Thoracic aorta (tissue), 2 donors: ENCODE results near the gene SLC6A1. TPM values are rescaled to one million over a fixed set of nuclear protein-coding genes. Genes with fewer than 3 reads are reported as not detected.

Source experiments
- ATAC-seq: fragments of 150-250 bp; one replicate; pipeline ENCODE4 v1.8.0; 2017; ENCODE audit warnings: low read depth; ENCODE audit not compliant: insufficient number of reproducible peaks, low FRiP score
- DNase-seq: peaks from one replicate; pipeline ENCODE4 v3.0.0-alpha.2; 2020; ENCODE audit warnings: low spot score
- H3K27ac ChIP-seq, 2 donors: fragments of 200-600 bp; sonication (generic); 1 replicate in 1 of 2; 2 replicates in 1 of 2; pipeline ENCODE4 v1.5.1; 2016; ENCODE audit warnings: mild to moderate bottlenecking in 2 of 2, moderate library complexity in 2 of 2
- H3K27me3 ChIP-seq: fragments of 200-600 bp; sonication (generic); replicated peaks from 2 replicates; pipeline ENCODE4 v1.6.0; 2016; ENCODE audit warnings: mild to moderate bottlenecking; ENCODE audit not compliant: insufficient read depth
- H3K36me3 ChIP-seq: fragments of 200-600 bp; sonication (generic); one replicate; pipeline ENCODE4 v1.5.1; 2016
- H3K4me1 ChIP-seq, 2 donors: fragments of 200-600 bp; sonication (generic); 1 replicate in 1 of 2; 2 replicates in 1 of 2; pipeline versions ENCODE4 v1.5.1 to v1.6.0; 2016; ENCODE audit warnings: low read depth in 2 of 2, mild to moderate bottlenecking in 1 of 2; ENCODE audit not compliant: control insufficient read depth in 1 of 2
- H3K4me3 ChIP-seq: fragments of 200-600 bp; sonication (generic); 2 replicates; pipeline ENCODE4 v1.5.1; 2016; ENCODE audit warnings: mild to moderate bottlenecking
- H3K9me3 ChIP-seq: fragments of 200-600 bp; sonication (generic); 2 replicates; pipeline ENCODE4 v1.5.1; 2016
- total RNA-seq, 2 donors: library from RNA; depleted of rRNA; stranded (reverse); fragments of >200 nt; gene quantifications; one replicate each; pipeline versions ENCODE4 v1.1.0 to v1.2.3, GENCODE V29; 2016
- TF ChIP-seq, protein P1 (sequence below): fragments of 200-600 bp; sonication (generic); IDR thresholded peaks from one replicate; pipeline ENCODE4 v1.5.1; 2019; ENCODE audit warnings: antibody characterized with exemption

The SLC6A1 gene
- total RNA-seq, 2 donors from 2014 or later, result 1.2 to 4.6 TPM

DNA sequence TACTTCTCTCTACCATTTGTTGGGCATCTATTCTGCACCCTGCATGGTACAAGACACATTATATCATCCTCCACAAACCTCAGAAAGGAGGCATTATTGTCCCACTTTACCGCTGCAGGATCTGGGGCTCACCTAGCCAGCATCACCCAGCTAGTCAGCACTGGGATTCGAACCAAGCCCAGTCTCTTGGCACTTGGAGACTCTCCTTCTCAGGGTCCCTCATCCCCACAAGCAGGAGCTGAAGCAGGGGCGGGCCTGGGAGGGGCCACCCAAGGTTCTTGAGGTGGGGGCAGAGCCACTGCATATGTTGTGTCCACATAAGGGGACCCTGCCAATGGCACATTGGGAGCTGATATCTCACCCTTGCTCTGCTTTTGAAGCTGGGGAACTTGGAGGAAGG lies 41.3 kb downstream of the SLC6A1 start:
- no peaks in the 10 kb centered on the region for H3K27me3 ChIP-seq
- H3K4me1 ChIP-seq, result no peaks in the 10 kb centered on the region
- H3K36me3 ChIP-seq, result no peaks in the 10 kb centered on the region
- no peak for ATAC-seq
- no peak overlapping the region for H3K4me3 ChIP-seq
- DNase-seq, result no peak
- H3K27ac ChIP-seq, result no peak overlapping the region
- H3K9me3 ChIP-seq, result no peaks in the 10 kb centered on the region
- TF ChIP-seq, protein P1, sequence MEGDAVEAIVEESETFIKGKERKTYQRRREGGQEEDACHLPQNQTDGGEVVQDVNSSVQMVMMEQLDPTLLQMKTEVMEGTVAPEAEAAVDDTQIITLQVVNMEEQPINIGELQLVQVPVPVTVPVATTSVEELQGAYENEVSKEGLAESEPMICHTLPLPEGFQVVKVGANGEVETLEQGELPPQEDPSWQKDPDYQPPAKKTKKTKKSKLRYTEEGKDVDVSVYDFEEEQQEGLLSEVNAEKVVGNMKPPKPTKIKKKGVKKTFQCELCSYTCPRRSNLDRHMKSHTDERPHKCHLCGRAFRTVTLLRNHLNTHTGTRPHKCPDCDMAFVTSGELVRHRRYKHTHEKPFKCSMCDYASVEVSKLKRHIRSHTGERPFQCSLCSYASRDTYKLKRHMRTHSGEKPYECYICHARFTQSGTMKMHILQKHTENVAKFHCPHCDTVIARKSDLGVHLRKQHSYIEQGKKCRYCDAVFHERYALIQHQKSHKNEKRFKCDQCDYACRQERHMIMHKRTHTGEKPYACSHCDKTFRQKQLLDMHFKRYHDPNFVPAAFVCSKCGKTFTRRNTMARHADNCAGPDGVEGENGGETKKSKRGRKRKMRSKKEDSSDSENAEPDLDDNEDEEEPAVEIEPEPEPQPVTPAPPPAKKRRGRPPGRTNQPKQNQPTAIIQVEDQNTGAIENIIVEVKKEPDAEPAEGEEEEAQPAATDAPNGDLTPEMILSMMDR, result no peak

DNA sequence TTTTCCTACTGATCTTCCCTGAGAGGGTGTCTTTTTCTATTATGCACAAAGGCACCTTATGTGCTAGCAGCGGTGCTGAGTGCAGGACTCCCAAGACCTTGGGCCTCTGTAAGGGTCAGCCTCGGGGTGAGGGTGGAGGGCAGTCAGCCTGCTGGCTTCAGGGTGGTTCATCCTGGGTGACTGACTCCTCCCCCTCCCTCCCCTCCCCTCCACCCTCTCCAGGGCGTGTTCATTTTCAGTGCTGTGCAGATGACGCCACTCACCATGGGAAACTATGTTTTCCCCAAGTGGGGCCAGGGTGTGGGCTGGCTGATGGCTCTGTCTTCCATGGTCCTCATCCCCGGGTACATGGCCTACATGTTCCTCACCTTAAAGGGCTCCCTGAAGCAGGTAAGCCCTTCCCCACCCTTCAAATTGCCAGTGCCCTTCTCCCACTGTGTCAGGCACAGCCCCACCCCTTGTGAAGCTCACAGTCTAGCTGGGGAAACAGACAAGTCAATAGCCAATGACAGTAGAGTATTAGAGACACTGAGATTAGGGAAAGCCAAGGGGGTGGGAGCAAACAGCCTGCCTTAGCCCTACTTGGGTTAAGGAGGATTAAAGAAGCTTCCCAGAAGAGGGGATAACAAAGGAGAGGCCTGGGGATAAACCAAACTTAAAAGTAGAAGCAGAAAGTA lies 41.9 kb downstream of the SLC6A1 start:
- Histone ChIP-seq H3K9me3 (no peaks in the 10 kb centered on the region), H3K4me1 (no peaks in the 10 kb centered on the region), H3K27ac (no peak overlapping the region), H3K4me3 (no peak overlapping the region), H3K27me3 (no peaks in the 10 kb centered on the region), H3K36me3 (no peaks in the 10 kb centered on the region)
- DNase-seq (no peak), ATAC-seq (no peak)
- TF ChIP-seq, protein P1, result no peak

- H3K4me1 ChIP-seq, result no peaks in the 10 kb centered on the region
- H3K9me3 ChIP-seq, result no peaks in the 10 kb centered on the region
- TF ChIP-seq, protein P1, result no peak
- H3K4me3 ChIP-seq, result no peak overlapping the region
- H3K27me3 ChIP-seq, result no peaks in the 10 kb centered on the region
- no peaks in the 10 kb centered on the region for H3K36me3 ChIP-seq
- H3K27ac ChIP-seq, result no peak overlapping the region
- no peak for DNase-seq
- no peak for ATAC-seq
These were observed 43.4 kb downstream of the SLC6A1 start for GRCh38 chr3:11035757-11036505.

DNA sequence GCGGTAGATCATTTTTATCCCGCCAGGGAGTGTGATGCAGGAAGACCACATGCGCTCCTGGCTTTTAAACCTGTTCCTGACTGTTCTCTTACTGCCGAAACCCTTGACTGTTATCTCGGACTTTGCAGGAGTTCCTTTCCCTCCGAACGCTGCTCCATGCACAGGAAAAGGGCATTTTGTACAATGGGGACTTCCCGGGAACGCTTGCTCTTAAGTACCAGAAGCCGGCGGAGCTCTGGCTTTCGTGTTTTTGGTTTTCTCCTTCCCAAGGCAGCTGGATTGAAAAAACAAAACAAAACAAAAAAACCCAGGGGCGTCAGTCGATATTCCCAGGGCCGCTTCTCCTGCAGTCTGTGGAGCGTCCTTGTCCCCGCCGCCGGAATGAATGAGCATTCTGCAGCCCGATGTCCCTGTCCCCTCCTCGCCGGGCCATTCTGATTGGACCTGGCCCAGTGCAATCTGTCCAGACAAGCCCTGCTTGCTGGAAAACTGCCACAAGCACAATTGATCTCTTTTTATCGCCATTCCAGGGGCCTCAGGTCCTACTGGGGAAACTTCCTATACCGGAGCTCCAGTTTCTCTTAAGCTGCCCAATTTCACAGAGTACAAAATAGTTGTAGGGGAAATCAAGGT lies 44.8 kb downstream of the SLC6A1 start:
- TF ChIP-seq, protein P1, result no peak
- H3K27me3 ChIP-seq, result no peaks in the 10 kb centered on the region
- H3K4me3 ChIP-seq, result no peak overlapping the region
- ATAC-seq, result no peak
- DNase-seq, result no peak
- no peaks in the 10 kb centered on the region for H3K4me1 ChIP-seq
- no peaks in the 10 kb centered on the region for H3K36me3 ChIP-seq
- H3K9me3 ChIP-seq, result no peaks in the 10 kb centered on the region
- no peak overlapping the region for H3K27ac ChIP-seq

GRCh38 chr3:11037976-11038375 lies 45.4 kb downstream of the SLC6A1 start:
- H3K4me1 ChIP-seq, result no peaks in the 10 kb centered on the region
- no peak overlapping the region for H3K27ac ChIP-seq
- TF ChIP-seq, protein P1, result no peak
- no peaks in the 10 kb centered on the region for H3K36me3 ChIP-seq
- no peak for ATAC-seq
- no peak overlapping the region for H3K4me3 ChIP-seq
- H3K9me3 ChIP-seq, result no peaks in the 10 kb centered on the region
- no peak for DNase-seq
- H3K27me3 ChIP-seq, result no peaks in the 10 kb centered on the region
